Heart left ventricle (tissue), 16 donors: ENCODE measurements around the gene APEH. TPM values are rescaled to one million over a fixed set of nuclear protein-coding genes. Genes with fewer than 3 reads are reported as not detected.

Experiments used
- ATAC-seq, 4 donors: fragments of 200-7000 bp; cut with Tn5 transposase; one replicate each; pipeline ENCODE4 v1.9.1; 2020 to 2022; ENCODE audit warnings: moderate library complexity in 4 of 4, mild to moderate bottlenecking in 3 of 4, moderate number of reproducible peaks in 1 of 4
- DNase-seq, 5 donors: peaks; one replicate each; pipeline ENCODE4 v3.0.0-alpha.2; 2020
- H3K27ac ChIP-seq, 12 donors: fragments of 200-600 bp; sonication (generic) in 4 of 12; one replicate each; pipeline versions ENCODE4 v1.5.0 to v1.8.0; 2016 to 2022; ENCODE audit warnings: mild to moderate bottlenecking in 2 of 12
- H3K27me3 ChIP-seq, 9 donors: fragments of 200-600 bp; sonication (generic) in 2 of 9; one replicate each; pipeline versions ENCODE4 v1.5.1 to v1.8.0; 2016 to 2022; ENCODE audit warnings: mild to moderate bottlenecking in 3 of 9
- H3K36me3 ChIP-seq, 9 donors: fragments of 200-600 bp; sonication (generic) in 2 of 9; one replicate each; pipeline versions ENCODE4 v1.5.0 to v1.8.0; 2018 to 2022; ENCODE audit warnings: mild to moderate bottlenecking in 2 of 9
- H3K4me1 ChIP-seq, 12 donors: fragments of 200-600 bp; sonication (generic) in 4 of 12; one replicate each; pipeline versions ENCODE4 v1.5.0 to v1.8.0; 2016 to 2022; ENCODE audit warnings: mild to moderate bottlenecking in 3 of 12
- H3K4me3 ChIP-seq, 12 donors: fragments of 200-600 bp; sonication (generic) in 4 of 12; one replicate each; pipeline versions ENCODE4 v1.5.0 to v1.8.0; 2017 to 2022; ENCODE audit warnings: mild to moderate bottlenecking in 9 of 12, moderate library complexity in 4 of 12
- H3K9me3 ChIP-seq, 12 donors: fragments of 200-600 bp; sonication (generic) in 4 of 12; one replicate each; pipeline versions ENCODE4 v1.5.0 to v1.8.0; 2016 to 2022; ENCODE audit warnings: mild to moderate bottlenecking in 1 of 12
- POLR2A ChIP-seq, 2 donors: fragments of 450-650 bp; IDR thresholded peaks; one replicate each; pipeline ENCODE4 v1.6.1; 2017; ENCODE audit warnings: antibody characterized with exemption in 2 of 2, mild to moderate bottlenecking in 2 of 2, moderate library complexity in 2 of 2
- WGBS, 4 donors: extraction: QIAGEN DNeasy Blood & Tissue Kit in 2 of 4; methylation state at CpG; one replicate each; pipeline versions ENCODE4 v1.1.5 to v1.1.7; 2013 to 2018; 5-methylcytosine and 5-hydroxymethylcytosine counted together
- intact Hi-C, 10 donors: fragments of 100-400 bp; cut with DNase I; formaldehyde crosslinking; loops; one replicate each; pipeline versions ENCODE4 v1.11.1 to v1.14.2; 2022
- polyA plus RNA-seq, 2 donors: library from polyadenylated mRNA; stranded (reverse); fragments of 200-250 nt; gene quantifications; one replicate each; pipeline ENCODE4 v1.2.3, GENCODE V29; 2013
- total RNA-seq, 9 donors: library from RNA; depleted of rRNA in 2 of 9; stranded (reverse); fragments of >200 nt in 2 of 9; fragmentation: NEBNext Ultra II Directional in 3 of 9; extraction: Animal tissue kit (Norgen Biotek cat#: 25700) in 3 of 9; gene quantifications; one replicate each; pipeline versions ENCODE4 v1.1.0 to v1.2.4, GENCODE V29; 2016 to 2023
- TF ChIP-seq, protein P1 (sequence below), 12 donors: fragments of 200-600 bp; sonication (generic) in 4 of 12; IDR thresholded peaks; one replicate each; pipeline versions ENCODE4 v1.5.0 to v1.8.0; 2018 to 2022; ENCODE audit warnings: antibody characterized with exemption in 12 of 12, mild to moderate bottlenecking in 5 of 12
- donor health status: ischemic (EF 13 %, LVEDD 7.1; RV severe dilation, severe dysfunction).
- donor health status: healthy with polysubstance abuse.
- donor health status: DM: no; HTN: yes; CAD: no.
- donor health status: DM: no; HTN: no; CAD: no.
- donor health status: ischemic (EF 25% LVEDD 6.9; RV normal size, moderate dysfunction).
- donor health status: ischemic (EF 25% LVEDD 5.7; RV mildly dilated, moderate dysfunction).
- donor health status: healthy.
- donor health status: DM: yes; HTN: yes; CAD: no.
- donor health status: ischemic (EF 35%, LVEDD 5.7; RV mildly dilated, moderate dysfunction).
- donor health status: nonischemic (EF 11% LVEDD 7.7; RV severe dilation, severe dysfunction).
- donor health status: DM: yes; HTN: yes; CAD: no.
- donor health status: PGD.
- donor health status: ischemic (EF 29% LVEDD 5.4; RV normal size, mild dysfunction).
- donor health status: nonischemic (EF 23%, LVEDD 6.1; RV moderate dilation, normal function).

Gene APEH
- total and polyA plus RNA-seq, 11 donors: 18.3 to 136 (median 102) TPM

DNA sequence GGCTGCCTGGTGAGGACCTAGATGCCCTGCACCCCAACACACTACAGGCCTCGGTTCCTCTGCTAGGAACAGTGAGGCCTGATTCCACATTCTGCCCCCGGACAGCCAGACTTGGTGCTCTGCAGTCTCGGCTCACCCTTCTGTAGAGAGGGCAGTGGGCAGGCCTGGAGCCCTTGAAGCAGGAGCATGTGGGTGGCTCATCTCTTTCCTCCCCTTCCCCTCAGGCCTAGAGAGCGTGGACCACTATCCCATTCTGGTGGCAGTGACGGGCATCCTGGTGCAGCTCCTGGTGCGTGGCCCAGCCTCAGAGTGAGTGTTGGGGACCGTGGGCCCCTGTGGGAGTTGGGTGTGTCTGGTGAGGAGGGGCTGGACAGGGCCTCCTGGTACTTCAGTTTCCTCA lies 42.0 kb downstream of the APEH start:
- Histone ChIP-seq H3K4me3 (no peak overlapping the region), H3K27ac (no peak overlapping the region), H3K27me3 (no peaks in the 10 kb centered on the region), H3K36me3 (peaks cover under 1 to 59% (median 30%) of the 10 kb centered on the region in 9 donors), H3K9me3 (no peaks in the 10 kb centered on the region), H3K4me1 (peaks cover 6 to 23% (median 12%) of the 10 kb centered on the region in 12 donors)
- ATAC-seq (no peak), DNase-seq (peak in 2 of 5 donors; percentile 16 to 34)
- 94 to 96% (median 95%) methylated on average over 3 to 7 of the region's 7 CpGs; no CpG with 5 or more reads in 1 of the 4 donors for WGBS, 4 donors
- intact Hi-C loops: loop anchor here in 2 of 10 donors (10.0 kb wide), 2 partner anchors 119 to 189 kb away; partner anchors contain the start of gene MST1R (in 1 of the 2)
- no peak for TF ChIP-seq POLR2A (IDR thresholded peaks at IDR 0.05)
- TF ChIP-seq, protein P1, sequence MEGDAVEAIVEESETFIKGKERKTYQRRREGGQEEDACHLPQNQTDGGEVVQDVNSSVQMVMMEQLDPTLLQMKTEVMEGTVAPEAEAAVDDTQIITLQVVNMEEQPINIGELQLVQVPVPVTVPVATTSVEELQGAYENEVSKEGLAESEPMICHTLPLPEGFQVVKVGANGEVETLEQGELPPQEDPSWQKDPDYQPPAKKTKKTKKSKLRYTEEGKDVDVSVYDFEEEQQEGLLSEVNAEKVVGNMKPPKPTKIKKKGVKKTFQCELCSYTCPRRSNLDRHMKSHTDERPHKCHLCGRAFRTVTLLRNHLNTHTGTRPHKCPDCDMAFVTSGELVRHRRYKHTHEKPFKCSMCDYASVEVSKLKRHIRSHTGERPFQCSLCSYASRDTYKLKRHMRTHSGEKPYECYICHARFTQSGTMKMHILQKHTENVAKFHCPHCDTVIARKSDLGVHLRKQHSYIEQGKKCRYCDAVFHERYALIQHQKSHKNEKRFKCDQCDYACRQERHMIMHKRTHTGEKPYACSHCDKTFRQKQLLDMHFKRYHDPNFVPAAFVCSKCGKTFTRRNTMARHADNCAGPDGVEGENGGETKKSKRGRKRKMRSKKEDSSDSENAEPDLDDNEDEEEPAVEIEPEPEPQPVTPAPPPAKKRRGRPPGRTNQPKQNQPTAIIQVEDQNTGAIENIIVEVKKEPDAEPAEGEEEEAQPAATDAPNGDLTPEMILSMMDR (IDR thresholded peaks at IDR 0.05): no peak

GRCh38 chr3:49716691-49717210 lies 42.6 kb downstream of the APEH start:
- H3K4me3 ChIP-seq: no peak overlapping the region
- no peaks in the 10 kb centered on the region for H3K9me3 ChIP-seq
- WGBS, 4 donors: 90 to 97% (median 93%) methylated on average over 13 to 16 of the region's 16 CpGs
- peaks cover 2 to 59% (median 33%) of the 10 kb centered on the region in 9 donors for H3K36me3 ChIP-seq
- no peaks in the 10 kb centered on the region for H3K27me3 ChIP-seq
- DNase-seq (peak in 2 of 5 donors; percentile 24 to 48), ATAC-seq (no peak)
- H3K4me1 ChIP-seq: peaks cover 6 to 23% (median 12%) of the 10 kb centered on the region in 12 donors
- H3K27ac ChIP-seq: no peak overlapping the region
- TF ChIP-seq, protein P1 (IDR thresholded peaks at IDR 0.05): no peak
- no peak for TF ChIP-seq POLR2A (IDR thresholded peaks at IDR 0.05)
- intact Hi-C loops: loop anchor here in 2 of 10 donors (10.0 kb wide), 2 partner anchors 118 to 188 kb away; partner anchors contain the start of gene MST1R (in 1 of the 2)

DNA sequence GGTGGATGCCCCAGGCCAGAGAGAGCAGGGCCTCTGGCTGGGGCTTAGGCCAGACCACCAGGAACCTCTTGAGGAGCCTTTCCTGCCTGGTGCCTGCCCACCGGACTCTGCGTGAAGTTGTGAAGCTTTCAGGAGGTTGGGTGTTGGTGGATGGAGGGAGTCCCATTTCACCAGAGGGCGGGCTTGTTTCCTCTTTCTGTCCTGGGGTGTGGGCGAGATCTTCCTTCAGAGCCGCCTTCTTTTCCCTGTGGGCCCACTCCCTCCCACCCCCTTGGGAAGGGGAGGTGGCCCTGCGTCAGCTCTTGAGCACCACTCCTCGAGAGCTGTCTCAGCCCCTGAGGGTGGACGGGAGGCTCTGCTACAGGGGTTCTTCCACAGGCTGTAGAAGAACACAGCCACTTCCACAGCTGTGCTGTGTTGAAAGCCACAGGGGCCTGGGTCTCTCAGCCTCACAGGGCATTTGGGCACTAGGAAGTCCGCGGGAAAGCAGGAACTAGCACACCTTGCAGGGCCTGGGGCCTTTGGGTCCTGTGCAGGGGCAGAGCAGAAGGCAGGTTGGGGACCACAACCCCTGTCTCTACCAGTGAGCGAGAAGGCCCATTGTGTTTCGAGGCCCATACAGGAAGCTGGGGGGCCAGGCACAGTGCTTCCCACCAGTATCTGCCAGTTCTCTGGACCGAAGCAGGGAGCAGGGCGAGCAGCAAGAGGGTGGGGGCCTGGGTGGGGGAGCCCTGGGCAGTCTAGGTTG lies 43.2 kb downstream of the APEH start:
- WGBS, 4 donors: 84 to 92% (median 89%) methylated on average over 13 to 14 of the region's 14 CpGs
- no peak for ATAC-seq
- TF ChIP-seq, protein P1 (IDR thresholded peaks at IDR 0.05): no peak
- no peak for TF ChIP-seq POLR2A (IDR thresholded peaks at IDR 0.05)
- no peaks in the 10 kb centered on the region for H3K27me3 ChIP-seq
- peak in 2 of 5 donors; percentile 21 to 40 for DNase-seq
- no peak overlapping the region for H3K4me3 ChIP-seq
- H3K9me3 ChIP-seq: no peaks in the 10 kb centered on the region
- H3K36me3 ChIP-seq: peaks cover 2 to 61% (median 39%) of the 10 kb centered on the region in 9 donors
- no peak overlapping the region for H3K27ac ChIP-seq
- peaks cover 6 to 27% (median 13%) of the 10 kb centered on the region in 12 donors for H3K4me1 ChIP-seq
- intact Hi-C loops: loop anchor here in 2 of 10 donors (10.0 kb wide), 2 partner anchors 117 to 187 kb away; partner anchors contain the start of gene MST1R (in 1 of the 2)
